ENCODE data around the gene NLK. TPM values are rescaled to one million over a fixed set of nuclear protein-coding genes. Genes with fewer than 3 reads are reported as not detected.

Gene NLK
- polyA plus RNA-seq, 10 donors = 6.1 to 11.0 (median 8.8) TPM

DNA sequence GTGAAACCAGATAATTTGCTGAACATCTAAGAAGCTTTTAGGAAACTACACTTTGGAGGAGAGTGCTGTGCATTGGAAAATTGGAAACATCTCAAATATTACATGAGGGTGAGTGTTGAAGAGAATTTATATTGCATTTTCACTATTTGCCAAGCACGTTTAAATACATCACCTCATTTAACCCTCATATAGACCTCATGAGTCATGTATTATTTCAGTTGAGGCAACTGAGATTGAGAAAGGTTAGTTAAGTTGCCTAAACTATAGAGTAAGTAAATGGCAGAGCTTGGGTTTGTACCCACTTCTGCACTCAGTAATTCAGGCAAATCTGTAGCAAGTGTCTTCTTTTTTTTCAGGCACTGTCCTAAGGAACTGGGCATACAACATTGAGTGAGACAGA is 3.7 kb upstream of the NLK start:
- no peak for DNase-seq

GRCh38 chr17:28039251-28039650 is 3.2 kb upstream of the NLK start:
- DNase-seq = no peak

- peak in 1 of 3 donors; percentile 12 for DNase-seq
These were observed 2.1 kb upstream of the NLK start for GRCh38 chr17:28040406-28040805.

DNA sequence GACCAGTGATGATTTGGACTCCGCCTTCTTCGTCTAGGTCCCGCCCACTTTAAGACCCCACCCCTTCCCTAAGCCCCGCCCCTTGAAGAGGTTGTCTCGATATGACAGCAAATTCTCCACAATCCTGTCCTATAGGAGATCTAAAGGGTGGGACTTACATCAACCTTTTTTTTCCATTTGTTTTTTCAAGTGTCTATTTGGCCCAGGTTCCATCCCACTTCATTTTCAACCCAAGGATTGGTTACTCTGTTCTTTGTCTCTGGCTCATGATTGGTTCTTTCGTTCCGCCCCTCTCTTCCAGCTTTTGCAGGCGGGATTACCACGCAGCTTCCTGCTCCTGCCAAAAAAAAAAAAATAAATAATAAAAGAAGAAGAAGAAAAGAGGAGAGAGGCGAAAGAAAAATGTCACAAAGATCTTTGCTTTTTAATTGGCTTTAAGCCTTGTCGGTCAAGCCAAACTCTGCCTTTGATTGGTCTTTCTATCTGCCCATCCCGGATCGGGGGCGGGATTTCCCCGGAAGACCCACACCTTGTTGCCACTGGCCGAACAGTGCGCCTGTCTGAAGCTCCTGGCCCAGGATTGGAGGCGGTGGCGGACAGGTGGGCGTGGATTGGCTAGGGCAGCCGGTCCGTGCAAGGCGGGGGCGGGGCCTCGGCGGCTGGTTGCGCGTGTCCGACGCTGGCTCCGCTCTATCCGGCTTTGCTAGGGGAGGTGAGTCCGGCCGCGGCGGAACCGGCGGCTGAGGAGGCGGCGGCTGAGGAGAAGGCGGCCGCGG is 1.2 kb upstream of the NLK start:
- DNase-seq = peak; percentile 98 to 100 (median 100)

- no peak for DNase-seq
These were observed 427 bp upstream of the NLK start for GRCh38 chr17:28041844-28042656.

- DNase-seq = no peak
These were observed 329 bp downstream of the NLK start for GRCh38 chr17:28042721-28043291.

DNA sequence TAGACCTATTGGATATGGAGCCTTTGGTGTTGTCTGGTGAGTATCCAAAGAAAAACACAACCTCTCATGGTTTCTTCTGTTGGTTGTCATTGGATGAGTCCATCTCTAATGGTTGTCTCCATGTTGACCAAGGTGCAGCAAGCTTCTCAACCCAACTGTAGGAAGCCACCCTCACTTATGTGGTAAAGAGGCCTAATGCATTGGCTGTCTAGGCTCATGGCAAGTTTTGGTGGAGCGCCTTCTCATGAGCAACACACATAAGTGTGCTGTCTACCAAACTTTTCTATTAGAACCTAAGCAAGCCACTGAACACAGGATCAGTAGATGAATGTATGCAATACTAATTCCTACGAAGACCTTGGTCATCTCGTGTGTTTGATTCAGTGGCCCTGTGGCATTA is 819 bp downstream of the NLK start:
- no peak for DNase-seq

GRCh38 chr17:28043741-28044140 is 1.3 kb downstream of the NLK start:
- DNase-seq = no peak

DNA sequence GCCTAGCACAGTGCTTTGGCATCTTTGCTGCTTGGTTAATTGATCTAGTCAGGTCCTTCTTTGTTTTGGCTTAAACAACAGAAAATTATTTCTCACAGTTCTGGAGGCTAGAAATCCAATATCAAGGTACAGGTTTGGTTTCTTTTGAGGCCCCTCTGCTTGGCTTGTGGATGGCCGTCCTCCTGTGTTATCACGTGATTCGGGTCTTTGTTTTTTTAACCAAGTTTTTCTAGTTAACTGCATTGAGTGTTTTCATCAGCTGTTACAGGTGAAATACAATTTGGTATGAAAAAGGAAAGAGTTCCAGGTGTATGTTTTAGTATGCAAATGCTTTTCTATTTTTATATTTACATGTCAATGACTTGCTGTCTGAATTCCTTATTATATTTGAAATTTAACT is 2.8 kb downstream of the NLK start:
- no peak for DNase-seq

GRCh38 chr17:28046034-28046825 is 3.8 kb downstream of the NLK start:
- DNase-seq = no peak

DNA sequence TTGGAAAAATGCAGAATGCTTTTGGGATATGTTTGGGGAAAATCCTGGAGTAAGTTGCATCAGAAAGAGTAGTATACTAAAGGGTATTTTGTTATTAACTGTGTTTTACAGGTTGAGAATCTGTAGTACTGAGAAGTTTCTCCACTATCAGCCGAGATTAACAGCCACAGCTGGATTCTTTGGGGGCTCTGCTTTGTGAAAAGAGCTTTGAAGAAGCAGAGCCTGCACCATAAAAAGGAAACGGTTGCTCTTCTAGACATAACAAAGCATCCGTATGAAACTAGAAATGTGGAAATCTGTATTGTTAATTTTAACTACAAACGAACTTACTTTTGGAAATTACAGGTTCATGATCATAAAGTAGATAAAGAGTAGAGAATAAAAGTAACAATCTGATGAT is 5.3 kb downstream of the NLK start:
- no peak for DNase-seq

DNA sequence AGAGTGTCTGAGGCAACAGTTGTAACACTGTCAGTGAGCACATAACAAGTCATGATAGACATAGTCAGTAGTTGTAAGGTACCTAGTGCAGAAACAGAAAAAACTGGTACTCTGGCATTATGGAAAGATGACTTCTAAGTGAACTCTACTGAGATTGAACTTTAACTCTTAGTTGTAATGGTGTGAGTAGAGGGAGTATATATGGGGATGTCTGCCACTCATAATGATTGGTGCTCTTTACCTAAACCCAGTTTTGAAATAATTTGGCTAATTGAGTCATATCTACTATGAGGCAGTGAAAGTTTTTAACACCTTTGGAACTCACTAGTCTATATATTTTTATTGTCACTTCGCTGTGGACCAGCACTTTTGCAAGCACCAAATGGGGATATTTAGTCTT is 6.6 kb downstream of the NLK start:
- DNase-seq = no peak

DNA sequence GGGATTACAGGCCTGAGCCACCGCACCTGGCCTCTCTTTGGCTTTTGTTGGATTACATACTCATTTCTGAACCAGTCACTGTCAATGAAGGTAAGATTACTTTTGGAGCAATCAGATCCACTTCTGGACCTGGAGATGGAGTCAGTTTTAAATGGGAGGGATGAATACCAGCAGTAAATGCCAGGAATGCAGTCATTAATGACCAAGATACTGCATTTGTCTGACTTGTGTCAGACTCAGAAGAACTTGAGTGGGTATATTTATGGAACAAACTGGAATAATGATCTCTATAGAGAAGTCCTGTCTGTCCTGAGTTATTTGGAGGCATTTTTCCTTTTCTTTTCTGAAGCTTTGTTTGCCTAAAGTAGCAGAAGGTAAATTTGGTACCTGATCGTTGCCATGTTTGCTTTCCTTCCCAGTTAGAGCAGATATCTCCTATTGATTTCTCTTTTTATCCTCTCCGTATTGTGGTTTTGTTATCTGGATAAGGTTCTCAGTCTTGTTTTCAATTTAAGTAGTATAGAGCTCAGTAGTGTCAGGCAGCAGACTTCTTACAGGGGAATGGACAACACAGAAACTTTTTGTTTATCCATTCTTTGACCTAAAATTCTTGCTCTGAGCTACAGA is 10.7 kb downstream of the NLK start:
- no peak for DNase-seq

GRCh38 chr17:28053725-28054124 is 11.2 kb downstream of the NLK start:
- DNase-seq = no peak

- no peak for DNase-seq
These were observed 13.2 kb downstream of the NLK start for GRCh38 chr17:28055546-28056275.

- no peak for DNase-seq
These were observed 13.8 kb downstream of the NLK start for GRCh38 chr17:28056276-28056620.

GRCh38 chr17:28057731-28058246 is 15.3 kb downstream of the NLK start:
- no peak for DNase-seq

DNA sequence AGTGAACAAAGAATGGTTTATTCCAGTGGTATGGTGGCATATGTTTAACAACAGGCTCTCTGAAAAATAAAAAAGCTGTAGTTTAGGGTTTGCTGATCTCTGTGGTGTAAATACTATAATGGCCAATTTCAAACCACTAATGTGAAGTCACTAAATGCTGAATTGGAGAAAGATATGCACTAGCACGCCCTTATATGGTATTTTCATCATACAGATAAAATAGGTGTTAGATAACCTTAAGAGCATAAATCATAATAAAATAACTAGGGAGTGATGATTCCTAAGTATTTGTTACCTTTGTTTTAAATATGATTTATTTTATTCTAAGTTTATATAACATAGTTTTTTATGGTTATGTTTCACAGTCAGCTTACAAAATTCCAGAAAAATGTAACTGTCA is 17.2 kb downstream of the NLK start:
- no peak for DNase-seq

DNA sequence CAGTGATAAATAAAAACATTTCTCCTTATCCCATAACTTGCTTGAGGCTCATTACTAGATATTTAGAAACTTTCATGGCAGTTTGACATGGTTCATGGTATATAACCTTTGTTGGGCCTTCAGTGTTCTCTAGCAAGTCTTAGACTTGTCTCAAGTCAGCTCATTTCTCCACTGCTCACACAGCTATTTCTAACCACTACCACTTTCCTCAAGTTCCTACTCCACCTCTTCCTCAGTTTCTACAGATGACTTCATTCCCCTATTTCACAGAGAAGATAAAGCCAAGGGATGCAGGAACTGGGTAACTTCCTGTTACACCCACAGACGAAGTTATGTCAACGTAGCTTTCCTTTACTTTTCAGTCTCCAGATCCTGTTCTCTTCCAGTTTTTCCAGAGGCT is 23.2 kb downstream of the NLK start:
- DNase-seq = no peak

- DNase-seq = no peak
These were observed 26.6 kb downstream of the NLK start for GRCh38 chr17:28069061-28069460.

- DNase-seq = no peak
These were observed 28.7 kb downstream of the NLK start for GRCh38 chr17:28071179-28071578.

All from muscle of back (tissue), 11 donors.